ENCODE data around the gene MYO9A.

GRCh38 chr15:71975816-71976150, 142.2 kb downstream of the MYO9A start:
- TF ChIP-seq CTCF (IDR thresholded peaks at IDR 0.05; ENCODE audit: low read depth, low read length) (no peak), MYC (IDR thresholded peaks at IDR 0.05; ENCODE audit: low read depth, low read length) (no peak)
